HepG2 (cell line): Measurements from ENCODE around the gene ETV6. TPM values are rescaled to one million over a fixed set of nuclear protein-coding genes. Genes with fewer than 3 reads are reported as not detected.

Experiments used
- ATAC-seq: fragments of 200-7000 bp; cut with Tn5 transposase; 3 replicates; pipeline ENCODE4 v1.9.1; 2020; ENCODE audit warnings: mild to moderate bottlenecking, moderate library complexity
- BruUV-seq: library from RNA; stranded (reverse); fragments of 400-500 nt; replicated peaks from 2 replicates; lab custom pipeline; 2021; lab: Mats Ljungman, UMichigan
- CTCF ChIA-PET: fragments of 300-600 bp; formaldehyde crosslinking; extraction: SDS; loops from one replicate; lab custom pipeline; 2021; ENCODE audit warnings: low total read pairs, inconsistent platforms, low intra/inter-chr PET ratio; lab: Yijun Ruan, JAX
- POLR2A ChIA-PET: fragments of 350-600 bp; sonication (Branson Sonifier 250); formaldehyde crosslinking; loops from one replicate; lab custom pipeline; 2020; ENCODE audit warnings: antibody characterized with exemption, inconsistent platforms; lab: Yijun Ruan, JAX
- DNase-seq: peaks from one replicate; pipeline ENCODE4 v3.0.0-alpha.2; 2015; ENCODE audit warnings: low spot score
- FAIRE-seq: peaks from 3 replicates; lab custom pipeline; 2011; peaks lifted over from hg19 to GRCh38; lab: Jason Lieb, UNC
- H2AFZ ChIP-seq: one replicate; pipeline ENCODE4 v1.6.1; 2011; ENCODE audit warnings: low read length, inconsistent platforms
- H3K27ac ChIP-seq: fragments of 300-600 bp; 3 replicates; pipeline ENCODE4 v1.8.0; 2011; ENCODE audit warnings: mixed run types, mild to moderate bottlenecking, mixed read lengths, low read length, inconsistent platforms; ENCODE audit not compliant: insufficient read depth; ENCODE audit errors: extremely low read length
- H3K27me3 ChIP-seq, 2 experiments: fragments of 200-600 bp in 1 of 2; 2 replicates in 1 of 2; 3 replicates in 1 of 2; pipeline versions ENCODE4 v1.6.0 to v1.8.0; 2011; ENCODE audit warnings: low read length in 2 of 2, mild to moderate bottlenecking in 2 of 2, moderate library complexity in 2 of 2, inconsistent platforms in 1 of 2; ENCODE audit not compliant: insufficient read depth in 2 of 2, control insufficient read depth in 1 of 2
- H3K36me3 ChIP-seq, 2 experiments: fragments of 200-600 bp in 1 of 2; replicated peaks in 1 of 2; 2 replicates in 1 of 2; 3 replicates in 1 of 2; pipeline versions ENCODE4 v1.5.1 to v1.8.0; 2011; ENCODE audit warnings: low read length in 2 of 2, inconsistent platforms in 1 of 2; ENCODE audit not compliant: insufficient read depth in 2 of 2, control insufficient read depth in 1 of 2
- H3K4me1 ChIP-seq: 2 replicates; pipeline ENCODE4 v1.5.1; 2012; ENCODE audit warnings: low read length, inconsistent platforms; ENCODE audit not compliant: insufficient read depth
- H3K4me2 ChIP-seq: 2 replicates; pipeline ENCODE4 v1.6.0; 2011; ENCODE audit warnings: low read depth, low read length, inconsistent platforms
- H3K4me3 ChIP-seq, 3 experiments: fragments of 200-600 bp in 1 of 3; sonication (generic), shearing (Covaris generic) in 1 of 3; replicated peaks in 1 of 3; 2 replicates each; pipeline ENCODE4 v1.5.1; 2011 to 2016; ENCODE audit warnings: low read length in 3 of 3, inconsistent platforms in 2 of 3, low read depth in 2 of 3, mild to moderate bottlenecking in 2 of 3, control low read depth in 1 of 3, mixed read lengths in 1 of 3; ENCODE audit not compliant: insufficient read depth in 1 of 3
- H3K79me2 ChIP-seq: one replicate; pipeline ENCODE4 v1.6.1; 2011; ENCODE audit warnings: low read length, inconsistent platforms; ENCODE audit not compliant: insufficient read depth
- H3K9ac ChIP-seq: 2 replicates; pipeline ENCODE4 v1.6.0; 2011; ENCODE audit warnings: mild to moderate bottlenecking, low read depth, low read length, inconsistent platforms; ENCODE audit not compliant: insufficient read depth
- H3K9me3 ChIP-seq: 2 replicates; pipeline ENCODE4 v1.5.1; 2012; ENCODE audit warnings: mild to moderate bottlenecking, low read length
- H4K20me1 ChIP-seq: 2 replicates; pipeline ENCODE4 v1.6.0; 2011; ENCODE audit warnings: inconsistent platforms, mild to moderate bottlenecking, low read length, moderate library complexity; ENCODE audit not compliant: insufficient read depth
- GPN1 ChIP-seq: sonication (generic); formaldehyde crosslinking; IDR thresholded peaks from 2 replicates; pipeline ENCODE4 v1.5.1; 2020; ENCODE audit warnings: missing genetic modification reagents, borderline replicate concordance
- GTF2F1 ChIP-seq: fragments of 150-350 bp; IDR thresholded peaks from 2 replicates; pipeline ENCODE4 v1.6.1; 2014; ENCODE audit warnings: low read length
- IKZF5 ChIP-seq: IDR thresholded peaks from 2 replicates; pipeline ENCODE4 v1.6.1; 2018; ENCODE audit warnings: missing genetic modification reagents, mild to moderate bottlenecking, missing compliant biosample characterization
- MLLT10 ChIP-seq: sonication (generic); formaldehyde crosslinking; IDR thresholded peaks from 2 replicates; pipeline ENCODE4 v1.4.0; 2020; ENCODE audit warnings: missing genetic modification reagents
- NFE2 ChIP-seq: sonication (generic); formaldehyde crosslinking; IDR thresholded peaks from 2 replicates; pipeline ENCODE4 v1.4.0; 2020; ENCODE audit warnings: missing genetic modification reagents
- NRL ChIP-seq: sonication (generic); formaldehyde crosslinking; IDR thresholded peaks from 2 replicates; pipeline ENCODE4 v1.5.0; 2020; ENCODE audit warnings: missing genetic modification reagents, mild to moderate bottlenecking, moderate library complexity, borderline replicate concordance
- SIX4 ChIP-seq: sonication (generic); formaldehyde crosslinking; IDR thresholded peaks from 2 replicates; pipeline ENCODE4 v1.4.0; 2020; ENCODE audit warnings: missing genetic modification reagents
- SNRNP70 ChIP-seq: fragments of 200-400 bp; formaldehyde crosslinking; IDR thresholded peaks from 2 replicates; pipeline ENCODE4 v1.6.1; 2017; ENCODE audit warnings: mild to moderate bottlenecking, low read depth, low read length, moderate library complexity
- TOPORS ChIP-seq: sonication (generic); formaldehyde crosslinking; IDR thresholded peaks from 2 replicates; pipeline ENCODE4 v1.8.0; 2023; ENCODE audit warnings: mild to moderate bottlenecking, missing genetic modification reagents
- TRIM24 ChIP-seq: sonication (generic); formaldehyde crosslinking; IDR thresholded peaks from 2 replicates; pipeline ENCODE4 v1.8.0; 2022; ENCODE audit warnings: mild to moderate bottlenecking, missing genetic modification reagents
- TSC22D2 ChIP-seq: sonication (generic); formaldehyde crosslinking; IDR thresholded peaks from 2 replicates; pipeline ENCODE4 v1.5.1; 2020; ENCODE audit warnings: missing genetic modification reagents, mild to moderate bottlenecking, borderline replicate concordance
- ZNF326 ChIP-seq: sonication (generic); formaldehyde crosslinking; IDR thresholded peaks from 2 replicates; pipeline ENCODE4 v1.4.0; 2020; ENCODE audit warnings: missing genetic modification reagents, borderline replicate concordance
- ZNF496 ChIP-seq: sonication (generic); formaldehyde crosslinking; IDR thresholded peaks from 2 replicates; pipeline ENCODE4 v1.8.1; 2023; ENCODE audit warnings: mild to moderate bottlenecking, moderate library complexity, missing genetic modification reagents; ENCODE audit not compliant: insufficient replicate concordance
- ZNF710 ChIP-seq: sonication (generic); formaldehyde crosslinking; IDR thresholded peaks from 2 replicates; pipeline ENCODE4 v1.5.0; 2020; ENCODE audit warnings: mild to moderate bottlenecking, missing genetic modification reagents, borderline replicate concordance
- ZNF768 ChIP-seq: sonication (generic); formaldehyde crosslinking; IDR thresholded peaks from 2 replicates; pipeline ENCODE4 v1.4.0; 2020; ENCODE audit warnings: missing genetic modification reagents
- ZNF878 ChIP-seq: sonication (generic); formaldehyde crosslinking; IDR thresholded peaks from 2 replicates; pipeline ENCODE4 v1.8.1; 2023; ENCODE audit warnings: mild to moderate bottlenecking, missing genetic modification reagents, moderate library complexity
- WGBS: methylation state at CpG from one replicate; pipeline ENCODE4 v1.1.6; 2017; ENCODE audit warnings: low lambda C conversion rate; 5-methylcytosine and 5-hydroxymethylcytosine counted together
- in situ Hi-C: cut with HindIII; loops from 2 replicates; pipeline ENCODE4 v1.10.0; 2017; ENCODE audit warnings: low pct_unique_long_range_greater_than_20kb; ENCODE audit not compliant: extremely low pct_ligation_motif_present
- intact Hi-C: fragments of 100-400 bp; cut with micrococcal nuclease; formaldehyde crosslinking; loops from one replicate; pipeline ENCODE4 v1.10.0; 2022; ENCODE audit not compliant: unreplicated experiment
- polyA plus RNA-seq, 8 experiments: library from polyadenylated mRNA; depleted of rRNA in 3 of 8; stranded (reverse) in 7 of 8; unstranded in 1 of 8; fragments of >200 nt; fragmentation: Illumina TruSeq in 4 of 8; extraction: Trizol in 4 of 8; gene quantifications; 2 replicates each; pipeline versions ENCODE4 v1.2.1 to v1.2.3, GENCODE V29; 2011 to 2016; ENCODE audit warnings: low read depth in 4 of 8, missing spikeins in 1 of 8, mixed read lengths in 1 of 8; ENCODE audit not compliant: insufficient read depth in 1 of 8
- total RNA-seq, 5 experiments: library from RNA; depleted of rRNA; stranded (reverse); fragments of >200 nt; fragmentation: Illumina TruSeq; extraction: Trizol; gene quantifications; 2 replicates each; pipeline ENCODE4 v1.2.3, GENCODE V29; 2016; ENCODE audit warnings: low read depth in 1 of 5

The ETV6 gene
- total and polyA plus RNA-seq, 2 of the 13 experiments (the other 11 are each of a cell fraction or from before 2014, with no cell fraction given) = 2.2 to 3.0 TPM

GRCh38 chr12:11801643-11802042 lies 152.2 kb downstream of the ETV6 start:
- in situ Hi-C loops = no loop called here
- ChIA-PET CTCF (no interaction called here), POLR2A (no interaction called here)
- no peaks in the 10 kb centered on the region for H4K20me1 ChIP-seq
- no peak for TF ChIP-seq ZNF768 (CRISPR knock-in tag)
- TF ChIP-seq ZNF710 (CRISPR knock-in tag) = no peak
- no peak for TF ChIP-seq IKZF5 (CRISPR knock-in tag)
- TF ChIP-seq TRIM24 = no peak
- no peak for TF ChIP-seq GTF2F1
- no peak for TF ChIP-seq ZNF496 (CRISPR knock-in tag)
- TF ChIP-seq TSC22D2 (CRISPR knock-in tag) = no peak
- TF ChIP-seq SIX4 = no peak
- TF ChIP-seq NRL = no peak
- TF ChIP-seq NFE2 (CRISPR knock-in tag) = no peak
- no peak for TF ChIP-seq SNRNP70
- TF ChIP-seq GPN1 (CRISPR knock-in tag) = no peak
- TF ChIP-seq ZNF878 = no peak
- no peak for TF ChIP-seq TOPORS (CRISPR knock-in tag)
- TF ChIP-seq ZNF326 (CRISPR knock-in tag) = no peak
- TF ChIP-seq MLLT10 (CRISPR knock-in tag) = no peak
- H3K27ac ChIP-seq = no peak overlapping the region
- H3K27me3 ChIP-seq = no peaks in the 10 kb centered on the region
- H3K36me3 ChIP-seq = no peaks in the 10 kb centered on the region; a peak in 1 of 5 replicates
- FAIRE-seq (no peak), ATAC-seq (no peak), DNase-seq (no peak)
- intact Hi-C loops = no loop called here
- H3K79me2 ChIP-seq = no peaks in the 10 kb centered on the region
- H3K9ac ChIP-seq = no peak overlapping the region
- no peak overlapping the region for H3K4me2 ChIP-seq
- no peaks in the 10 kb centered on the region for H3K9me3 ChIP-seq
- H3K4me1 ChIP-seq = peaks cover 20% of the 10 kb centered on the region
- no peak overlapping the region for H3K4me3 ChIP-seq
- BruUV-seq = no TSS peak
- H2AFZ ChIP-seq = no peak overlapping the region
- WGBS = 85% methylated on average over 5 of the region's 5 CpGs
